Measurements from ENCODE around the gene HDGFL1.

Gene HDGFL1

GRCh38 chr6:22593895-22594294, 24.5 kb downstream of the HDGFL1 start:
- CTCF ChIA-PET: no interaction called here
- H3K4me1 ChIP-seq (ENCODE audit: control insufficient read depth, insufficient read depth, low read length): no peaks in the 10 kb centered on the region

GRCh38 chr6:22596011-22596410, 26.6 kb downstream of the HDGFL1 start:
- TF ChIP-seq ZNF133 (tag by site-specific recombination; IDR thresholded peaks at IDR 0.05): no peak
- no peak for TF ChIP-seq PRDM10 (tag by site-specific recombination; IDR thresholded peaks at IDR 0.05)
- TF ChIP-seq ZBTB21 (tag by site-specific recombination; IDR thresholded peaks at IDR 0.05): no peak
- TF ChIP-seq GLIS2 (tag by site-specific recombination; IDR thresholded peaks at IDR 0.05): no peak
- TF ChIP-seq REPIN1 (tag by site-specific recombination; IDR thresholded peaks at IDR 0.05; ENCODE audit: low read depth): no peak
- Histone ChIP-seq H3K4me3 (ENCODE audit: low read depth, low read length) (no peak overlapping the region), H3K9me3 (ENCODE audit: control insufficient read depth, insufficient read depth, low read depth, low read length) (no peaks in the 10 kb centered on the region), H3K27ac (ENCODE audit: extremely low read depth, low read depth, low read length) (no peak overlapping the region), H3K4me1 (ENCODE audit: control insufficient read depth, insufficient read depth, low read length) (no peaks in the 10 kb centered on the region), H3K36me3 (ENCODE audit: control insufficient read depth in 2 of 2, insufficient read depth in 1 of 2, low read length in 2 of 2) (no peaks in the 10 kb centered on the region)
- POLR2A ChIA-PET: no interaction called here
- CTCF ChIA-PET: no interaction called here

More at GRCh38 chr6:22593895-22594294, 24.5 kb downstream of the HDGFL1 start:
- Histone ChIP-seq H3K9me3 (ENCODE audit: control insufficient read depth, insufficient read depth, low read depth, low read length) (no peaks in the 10 kb centered on the region), H3K36me3 (ENCODE audit: control insufficient read depth in 2 of 2, insufficient read depth in 1 of 2, low read length in 2 of 2) (no peaks in the 10 kb centered on the region), H3K4me3 (ENCODE audit: low read depth, low read length) (no peak overlapping the region), H3K27ac (ENCODE audit: extremely low read depth, low read depth, low read length) (no peak overlapping the region)
- TF ChIP-seq ZNF513 (tag by site-specific recombination; IDR thresholded peaks at IDR 0.05) (peak; percentile 89), GLI4 (tag by site-specific recombination; IDR thresholded peaks at IDR 0.05) (no peak)
- POLR2A ChIA-PET: no interaction called here

- Histone ChIP-seq H3K4me1 (ENCODE audit: control insufficient read depth, insufficient read depth, low read length) (no peaks in the 10 kb centered on the region), H3K9me3 (ENCODE audit: control insufficient read depth, insufficient read depth, low read depth, low read length) (no peaks in the 10 kb centered on the region), H3K27ac (ENCODE audit: extremely low read depth, low read depth, low read length) (no peak overlapping the region), H3K4me3 (ENCODE audit: low read depth, low read length) (no peak overlapping the region), H3K36me3 (ENCODE audit: control insufficient read depth in 2 of 2, insufficient read depth in 1 of 2, low read length in 2 of 2) (no peaks in the 10 kb centered on the region)
- TF ChIP-seq ZBTB20 (tag by site-specific recombination; IDR thresholded peaks at IDR 0.05) (0 out of 2 replicates have a peak, but pooled peaks have one; percentile 26), ZNF37A (tag by site-specific recombination; IDR thresholded peaks at IDR 0.05) (no peak), BCL6B (tag by site-specific recombination; IDR thresholded peaks at IDR 0.05) (no peak)
- CTCF ChIA-PET: interaction anchor here (0.5 to 0.6 kb wide), 2 partner anchors 11 to 1607 kb away, joined by 3 read pairs; no protein-coding TSS in a partner anchor
- POLR2A ChIA-PET: interaction anchor here (0.6 to 1.1 kb wide), 2 partner anchors 15 to 1491 kb away, joined by 3 to 5 read pairs; no protein-coding TSS in a partner anchor
Observed at GRCh38 chr6:22598339-22598738, 29.0 kb downstream of the HDGFL1 start.

GRCh38 chr6:22600059-22600458, 30.7 kb downstream of the HDGFL1 start:
- POLR2A ChIA-PET: no interaction called here
- Histone ChIP-seq H3K9me3 (ENCODE audit: control insufficient read depth, insufficient read depth, low read depth, low read length) (no peaks in the 10 kb centered on the region), H3K27ac (ENCODE audit: extremely low read depth, low read depth, low read length) (no peak overlapping the region), H3K36me3 (ENCODE audit: control insufficient read depth in 2 of 2, insufficient read depth in 1 of 2, low read length in 2 of 2) (no peaks in the 10 kb centered on the region), H3K4me3 (ENCODE audit: low read depth, low read length) (no peak overlapping the region), H3K4me1 (ENCODE audit: control insufficient read depth, insufficient read depth, low read length) (no peaks in the 10 kb centered on the region)
- CTCF ChIA-PET: interaction anchor here (0.7 to 0.8 kb wide), 2 partner anchors 33 to 629 kb away, joined by 3 read pairs; no protein-coding TSS in a partner anchor
- no peak for TF ChIP-seq ZNF664 (tag by site-specific recombination; IDR thresholded peaks at IDR 0.05)
- TF ChIP-seq ZNF311 (tag by site-specific recombination; IDR thresholded peaks at IDR 0.05; ENCODE audit: borderline replicate concordance): no peak
- no peak for TF ChIP-seq REPIN1 (tag by site-specific recombination; IDR thresholded peaks at IDR 0.05; ENCODE audit: low read depth)
- no peak for TF ChIP-seq GFI1B (tag by site-specific recombination; IDR thresholded peaks at IDR 0.05)
- TF ChIP-seq ZNF660 (tag by site-specific recombination; IDR thresholded peaks at IDR 0.05): no peak
- no peak for TF ChIP-seq ZBTB49 (tag by site-specific recombination; IDR thresholded peaks at IDR 0.05; ENCODE audit: low read depth)
- no peak for TF ChIP-seq ZNF211 (tag by site-specific recombination; IDR thresholded peaks at IDR 0.05; ENCODE audit: low read depth)
- no peak for TF ChIP-seq PBX3 (CRISPR knock-in tag; IDR thresholded peaks at IDR 0.05)
- no peak for TF ChIP-seq FEZF1 (tag by site-specific recombination; IDR thresholded peaks at IDR 0.05)
- TF ChIP-seq ZNF548 (tag by site-specific recombination; IDR thresholded peaks at IDR 0.05): no peak

Measured in HEK293 (cell line).